Neutrophil (primary cell): ENCODE data around the gene DENND1C.

ENCODE experiments used
- H3K27ac ChIP-seq: fragments of 200-600 bp; sonication (generic); 2 replicates; pipeline ENCODE4 v1.5.1; 2016; ENCODE audit warnings: mild to moderate bottlenecking, moderate library complexity
- H3K27me3 ChIP-seq: fragments of 200-600 bp; sonication (generic); 2 replicates; pipeline ENCODE4 v1.6.0; 2016; ENCODE audit warnings: mild to moderate bottlenecking
- H3K36me3 ChIP-seq: fragments of 200-600 bp; sonication (generic); 2 replicates; pipeline ENCODE4 v1.5.1; 2017
- H3K4me1 ChIP-seq, 2 experiments: fragments of 200-600 bp in 1 of 2; sonication (generic) in 1 of 2; 1 replicate in 1 of 2; 2 replicates in 1 of 2; pipeline versions ENCODE4 v1.5.1 to v1.6.1; 2013 to 2016; ENCODE audit warnings: low read depth in 1 of 2, low read length in 1 of 2, mild to moderate bottlenecking in 1 of 2, moderate library complexity in 1 of 2; ENCODE audit not compliant: control insufficient read depth in 1 of 2, insufficient read depth in 1 of 2
- H3K4me3 ChIP-seq, 2 experiments: fragments of 200-600 bp in 1 of 2; sonication (generic) in 1 of 2; 1 replicate in 1 of 2; 2 replicates in 1 of 2; pipeline ENCODE4 v1.5.1; 2013 to 2016; ENCODE audit warnings: low read depth in 1 of 2, low read length in 1 of 2, mild to moderate bottlenecking in 1 of 2, moderate library complexity in 1 of 2
- H3K9me3 ChIP-seq: fragments of 200-600 bp; sonication (generic); 2 replicates; pipeline ENCODE4 v1.5.1; 2016
- TF ChIP-seq, protein P1 (sequence below): fragments of 200-600 bp; sonication (generic); IDR thresholded peaks from 2 replicates; pipeline ENCODE4 v1.5.1; 2016; ENCODE audit warnings: antibody characterized with exemption

Gene DENND1C

DNA sequence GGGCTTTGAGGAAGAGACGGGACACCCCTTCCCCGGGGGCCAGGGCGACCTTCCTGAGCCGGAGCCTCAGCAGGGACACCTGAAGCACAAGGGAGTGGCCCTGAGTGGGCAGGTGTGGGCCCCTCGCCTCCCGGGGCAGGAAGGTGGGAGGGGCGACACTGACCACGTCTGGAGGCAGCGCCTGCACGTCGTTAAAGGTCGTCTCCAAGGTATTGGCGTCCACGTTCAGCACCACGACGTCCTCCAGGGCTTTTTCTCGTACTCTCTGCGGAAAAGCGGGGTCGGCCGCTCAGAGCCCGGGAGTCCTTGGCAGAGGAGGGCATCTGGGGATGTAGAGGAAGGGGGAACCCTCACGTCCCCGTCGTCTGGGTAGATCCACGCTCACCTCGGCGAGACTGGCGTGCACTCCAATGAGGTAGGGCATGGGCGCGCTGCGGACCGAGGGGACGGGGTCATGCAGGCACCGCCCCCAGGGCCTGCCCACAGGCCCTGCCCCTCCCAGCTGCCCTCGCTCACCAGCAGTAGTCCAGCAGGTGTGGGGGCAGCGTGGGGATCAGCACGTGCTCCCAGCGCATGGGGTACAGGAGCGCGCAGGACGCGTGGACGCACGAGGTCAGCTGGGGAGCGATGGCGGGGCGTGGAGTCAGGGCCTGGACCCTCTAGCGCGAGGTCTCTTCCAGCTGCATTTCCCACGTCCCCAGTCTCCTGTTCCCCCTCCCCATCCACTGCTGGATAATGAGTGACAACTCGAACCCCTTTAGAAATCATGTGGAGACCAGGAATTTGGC is 6.1 kb downstream of the DENND1C start:
- H3K36me3 ChIP-seq: peaks cover 86% of the 10 kb centered on the region

DNA sequence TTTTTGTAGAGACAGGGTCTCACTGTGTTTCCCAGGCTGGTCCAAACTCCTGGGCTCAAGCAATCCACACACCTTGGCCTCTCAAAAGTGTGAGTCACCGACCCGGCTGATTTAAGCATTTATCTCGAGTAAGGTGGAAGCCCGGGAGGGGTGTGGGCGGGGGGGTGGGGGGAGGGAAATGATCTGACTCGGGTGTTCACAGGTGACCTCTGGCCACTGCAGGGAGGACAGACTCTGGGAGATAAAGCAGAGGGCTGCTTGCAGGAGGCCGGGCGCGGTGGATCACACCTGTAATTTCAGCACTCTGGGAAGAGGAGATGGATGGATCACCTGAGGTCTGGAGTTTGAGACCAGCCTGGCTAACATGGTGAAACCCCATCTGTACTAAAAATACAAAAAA is 7.9 kb downstream of the DENND1C start:
- no peak overlapping the region for H3K27ac ChIP-seq
- H3K36me3 ChIP-seq: peaks cover 94% of the 10 kb centered on the region
- H3K4me1 ChIP-seq: no peaks in the 10 kb centered on the region

More for the DNA sequence above, 6.1 kb downstream of the DENND1C start:
- TF ChIP-seq, protein P1, sequence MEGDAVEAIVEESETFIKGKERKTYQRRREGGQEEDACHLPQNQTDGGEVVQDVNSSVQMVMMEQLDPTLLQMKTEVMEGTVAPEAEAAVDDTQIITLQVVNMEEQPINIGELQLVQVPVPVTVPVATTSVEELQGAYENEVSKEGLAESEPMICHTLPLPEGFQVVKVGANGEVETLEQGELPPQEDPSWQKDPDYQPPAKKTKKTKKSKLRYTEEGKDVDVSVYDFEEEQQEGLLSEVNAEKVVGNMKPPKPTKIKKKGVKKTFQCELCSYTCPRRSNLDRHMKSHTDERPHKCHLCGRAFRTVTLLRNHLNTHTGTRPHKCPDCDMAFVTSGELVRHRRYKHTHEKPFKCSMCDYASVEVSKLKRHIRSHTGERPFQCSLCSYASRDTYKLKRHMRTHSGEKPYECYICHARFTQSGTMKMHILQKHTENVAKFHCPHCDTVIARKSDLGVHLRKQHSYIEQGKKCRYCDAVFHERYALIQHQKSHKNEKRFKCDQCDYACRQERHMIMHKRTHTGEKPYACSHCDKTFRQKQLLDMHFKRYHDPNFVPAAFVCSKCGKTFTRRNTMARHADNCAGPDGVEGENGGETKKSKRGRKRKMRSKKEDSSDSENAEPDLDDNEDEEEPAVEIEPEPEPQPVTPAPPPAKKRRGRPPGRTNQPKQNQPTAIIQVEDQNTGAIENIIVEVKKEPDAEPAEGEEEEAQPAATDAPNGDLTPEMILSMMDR: no peak
- Histone ChIP-seq H3K27me3 (no peaks in the 10 kb centered on the region), H3K27ac (no peak overlapping the region), H3K4me3 (no peak overlapping the region), H3K4me1 (peaks cover 5% of the 10 kb centered on the region in 2 experiments), H3K9me3 (no peaks in the 10 kb centered on the region)

DNA sequence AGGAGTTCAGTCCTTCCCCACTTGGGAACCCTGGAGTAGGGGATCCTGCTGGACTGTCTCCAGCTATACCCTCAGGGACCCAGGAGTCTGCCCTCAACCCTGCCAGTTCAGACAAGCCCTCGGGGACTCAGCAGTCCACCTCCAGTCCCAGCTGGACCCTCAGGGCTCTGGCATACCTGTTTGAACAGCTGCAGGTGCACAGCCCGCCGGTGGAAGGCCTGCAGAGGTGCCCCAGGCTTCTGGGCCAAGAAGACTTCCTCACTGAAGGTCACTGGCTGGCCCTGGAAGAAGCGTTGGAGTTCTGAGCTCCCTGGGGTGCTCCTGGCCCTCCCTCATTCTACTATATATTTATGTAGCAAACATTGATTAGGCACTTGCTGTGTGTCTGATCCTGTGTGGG is 8.9 kb downstream of the DENND1C start:
- TF ChIP-seq, protein P1: no peak
- no peaks in the 10 kb centered on the region for H3K27me3 ChIP-seq
- H3K4me3 ChIP-seq: no peak overlapping the region
- peaks cover 96% of the 10 kb centered on the region for H3K36me3 ChIP-seq
- H3K4me1 ChIP-seq: no peaks in the 10 kb centered on the region
- H3K9me3 ChIP-seq: no peaks in the 10 kb centered on the region
- no peak overlapping the region for H3K27ac ChIP-seq

More for the DNA sequence above, 7.9 kb downstream of the DENND1C start:
- no peak overlapping the region for H3K4me3 ChIP-seq
- H3K9me3 ChIP-seq: no peaks in the 10 kb centered on the region
- no peaks in the 10 kb centered on the region for H3K27me3 ChIP-seq
- TF ChIP-seq, protein P1: no peak

DNA sequence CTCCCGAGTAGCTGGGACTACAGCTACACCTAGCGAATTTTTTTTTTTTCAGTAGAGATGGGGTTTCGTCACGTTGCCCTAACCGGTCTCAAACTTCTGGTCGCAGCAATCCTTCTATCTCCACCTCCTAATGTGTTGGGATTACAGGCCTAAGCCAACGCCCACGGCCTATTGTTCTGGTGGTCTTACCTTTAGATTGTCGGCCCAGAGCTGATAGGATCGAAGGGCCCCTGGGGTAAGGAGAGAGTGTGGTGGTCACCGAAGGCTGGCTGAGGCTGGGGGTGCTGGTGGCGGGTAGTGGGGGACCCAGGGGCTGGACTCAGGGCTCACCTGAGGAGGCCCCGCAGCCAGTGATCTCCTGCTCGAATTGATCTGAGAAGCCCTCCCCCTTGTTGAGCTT is 10.5 kb downstream of the DENND1C start:
- Histone ChIP-seq H3K4me3 (no peak overlapping the region), H3K9me3 (no peaks in the 10 kb centered on the region), H3K36me3 (peaks cover 91% of the 10 kb centered on the region), H3K4me1 (no peaks in the 10 kb centered on the region), H3K27me3 (no peaks in the 10 kb centered on the region), H3K27ac (no peak overlapping the region)
- TF ChIP-seq, protein P1: no peak

DNA sequence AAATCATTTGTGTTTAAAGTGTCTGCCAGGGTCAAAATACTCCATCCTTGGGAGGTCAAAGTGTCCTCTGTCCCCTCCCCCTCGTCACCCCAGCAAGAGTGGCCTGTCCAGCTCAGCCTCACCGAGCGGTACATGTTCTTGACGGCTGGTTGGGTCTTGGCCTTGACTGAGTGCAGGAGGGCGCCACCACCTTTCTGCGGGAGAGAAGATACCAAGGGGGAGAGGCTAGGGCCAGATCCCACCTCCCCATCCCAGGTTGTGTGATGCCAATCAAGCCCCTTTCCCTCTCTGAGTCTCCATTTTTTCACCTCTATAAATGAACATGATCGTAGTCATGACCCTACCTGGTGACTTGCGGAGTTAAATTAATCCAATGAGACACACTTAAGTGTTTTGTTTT is 11.4 kb downstream of the DENND1C start:
- peaks cover 82% of the 10 kb centered on the region for H3K36me3 ChIP-seq
- no peaks in the 10 kb centered on the region for H3K4me1 ChIP-seq
- no peak overlapping the region for H3K4me3 ChIP-seq
- H3K27ac ChIP-seq: no peak overlapping the region
- no peaks in the 10 kb centered on the region for H3K9me3 ChIP-seq
- H3K27me3 ChIP-seq: peaks cover 9% of the 10 kb centered on the region
- TF ChIP-seq, protein P1: no peak
